Measurements from ENCODE around the gene PTPRK.

PTPRK gene

DNA sequence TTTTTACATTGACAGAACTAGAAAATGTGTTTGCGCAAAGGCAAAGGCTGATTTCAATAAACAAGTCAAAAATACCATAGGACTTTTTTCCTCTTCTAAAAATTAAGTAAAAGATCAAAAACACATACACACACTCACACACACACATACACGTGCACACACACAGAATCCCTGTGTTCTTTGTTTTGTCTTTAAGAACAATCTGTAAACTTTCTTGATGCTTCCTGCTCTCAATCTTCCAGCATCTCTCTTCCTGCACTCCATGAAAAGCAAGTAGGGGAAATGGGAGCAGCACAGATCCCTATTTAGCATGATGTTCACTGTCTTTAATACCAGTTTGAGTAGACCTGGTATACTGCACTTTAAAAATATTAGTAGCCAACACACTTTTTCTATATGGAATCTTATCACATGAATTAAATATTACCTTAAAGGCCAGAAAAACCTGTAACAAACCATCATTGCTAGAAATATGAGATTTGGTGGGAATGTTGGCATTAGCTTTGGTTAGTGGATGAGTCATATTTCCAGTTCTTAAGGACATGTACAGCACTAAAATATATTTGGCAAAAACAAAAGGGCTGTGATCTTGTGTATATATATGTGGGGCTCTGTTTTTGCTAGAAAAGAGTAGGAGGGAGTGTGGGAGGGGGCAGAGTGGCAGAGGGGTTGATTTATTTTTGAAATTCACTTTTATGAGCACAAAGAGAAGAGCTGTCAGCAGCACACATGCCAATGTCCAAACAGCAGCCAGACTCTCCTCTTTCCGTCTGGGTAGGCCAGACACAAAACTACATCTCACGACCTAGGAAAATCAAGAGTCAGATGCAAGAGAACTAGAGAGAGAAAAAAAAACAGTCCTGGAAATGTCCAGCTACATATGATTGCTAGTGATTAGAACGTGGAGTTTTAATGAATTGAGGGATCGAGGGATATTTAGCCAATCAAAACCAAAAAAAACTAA lies 4.6 kb downstream of the PTPRK start:
- DNase-seq (ENCODE audit: low spot score): peak; percentile 35

DNA sequence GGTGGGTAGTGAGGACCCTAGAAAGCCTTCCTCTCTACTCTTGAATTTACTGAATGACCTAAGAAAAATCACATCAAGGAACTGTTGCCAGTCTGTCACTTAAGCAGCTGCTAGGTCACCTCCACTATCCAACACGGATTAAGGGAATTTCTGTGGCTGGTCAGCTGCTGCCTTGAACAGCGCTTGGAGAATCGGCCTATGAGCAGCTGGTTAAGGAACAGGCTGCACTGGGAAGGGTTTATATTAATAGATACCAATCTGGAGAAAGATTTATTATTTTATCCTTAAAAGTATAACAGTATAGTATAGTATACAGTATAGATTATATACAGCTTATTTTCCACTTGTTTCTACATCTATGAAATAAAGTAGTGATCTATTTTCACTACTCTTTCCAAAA lies 6.5 kb downstream of the PTPRK start:
- DNase-seq (ENCODE audit: low spot score): no peak

DNA sequence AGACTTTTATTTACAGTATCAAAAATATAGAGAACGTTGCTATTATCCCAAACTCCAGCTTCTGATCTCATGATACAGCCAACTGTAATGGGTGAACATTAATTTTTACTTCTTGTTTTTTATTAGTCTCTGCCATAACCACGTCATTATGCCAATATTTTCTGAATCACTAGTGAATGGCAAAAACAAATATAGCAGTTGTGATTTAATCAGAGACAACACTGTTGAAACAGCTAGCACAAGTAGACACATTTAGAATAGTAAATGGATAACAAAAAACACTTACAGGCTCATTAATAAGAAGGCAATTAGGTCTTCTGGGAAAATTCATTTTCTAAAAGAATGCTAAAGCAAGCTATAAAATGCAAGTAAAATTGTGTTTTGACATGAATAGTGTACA lies 8.1 kb downstream of the PTPRK start:
- no peak for DNase-seq (ENCODE audit: low spot score)

DNA sequence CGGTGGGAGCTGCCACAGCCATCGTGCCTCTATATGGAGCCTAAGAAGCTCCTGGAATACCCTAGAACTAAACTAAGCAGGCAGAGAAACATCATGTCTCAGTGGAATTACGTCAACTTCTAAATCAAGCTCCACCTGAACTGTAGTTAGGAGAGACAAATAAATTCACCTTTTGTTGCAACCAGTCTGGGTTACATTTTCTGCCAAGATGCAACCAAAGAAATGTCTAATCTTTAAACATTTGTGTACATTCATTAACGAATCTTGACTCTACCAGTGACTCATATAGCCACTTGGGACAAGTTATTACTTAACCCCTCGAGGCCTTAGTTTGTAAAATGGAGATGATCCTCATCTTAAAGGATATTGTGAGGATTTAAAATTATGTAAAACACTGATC lies 8.9 kb downstream of the PTPRK start:
- DNase-seq (ENCODE audit: low spot score): no peak

DNA sequence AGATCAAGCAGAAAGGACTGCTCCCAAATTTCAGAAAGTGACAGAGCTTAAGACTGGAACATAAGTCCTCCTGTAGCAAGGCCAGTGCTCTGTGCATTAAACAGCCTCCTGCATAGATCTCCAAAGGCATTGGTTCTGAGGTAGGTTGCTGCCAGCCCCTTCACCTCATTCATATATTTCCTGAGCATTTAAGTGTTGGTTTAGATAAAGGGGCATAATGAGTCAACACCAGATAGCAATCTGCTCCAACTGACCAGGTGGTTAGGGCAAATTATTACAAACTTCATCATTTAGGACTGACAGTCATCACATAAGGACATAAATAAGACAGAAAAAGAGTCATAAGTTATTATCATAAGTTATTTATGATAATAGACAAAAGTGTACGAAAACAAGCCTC lies 10.7 kb downstream of the PTPRK start:
- no peak for DNase-seq (ENCODE audit: low spot score)

DNA sequence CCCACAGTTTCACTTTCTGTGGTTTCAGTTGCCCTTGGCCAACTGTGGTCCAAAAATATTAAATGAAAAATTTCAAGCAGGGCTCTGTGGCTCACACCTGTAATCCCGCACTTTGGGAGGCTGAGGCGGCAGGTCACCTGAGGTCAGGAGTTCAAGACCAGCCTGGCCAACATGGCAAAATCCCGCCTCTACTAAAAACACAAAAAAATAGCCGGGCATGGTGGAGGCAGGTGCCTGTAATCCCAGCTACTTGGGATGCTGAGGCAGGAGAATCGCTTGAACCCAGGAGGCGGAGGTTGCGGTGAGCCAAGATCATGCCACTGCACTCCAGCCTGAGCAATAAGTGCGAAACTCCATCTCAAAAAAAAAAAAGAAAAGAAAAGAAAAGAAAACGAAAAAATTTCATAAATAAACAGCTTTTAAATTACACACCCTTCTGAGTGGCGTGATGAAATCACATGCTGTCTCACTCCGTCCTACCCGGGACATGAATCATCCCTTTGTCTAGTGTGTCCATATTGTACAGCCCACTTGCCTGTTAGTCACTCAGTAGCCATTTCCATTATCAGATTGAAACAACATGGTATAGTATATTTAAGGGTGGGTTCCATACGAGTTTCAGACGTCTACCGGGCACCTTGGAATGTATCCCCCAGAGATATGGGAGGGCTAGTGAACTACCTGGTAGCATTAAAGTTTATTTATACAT lies 11.7 kb downstream of the PTPRK start:
- DNase-seq (ENCODE audit: low spot score): peak; percentile 72

DNA sequence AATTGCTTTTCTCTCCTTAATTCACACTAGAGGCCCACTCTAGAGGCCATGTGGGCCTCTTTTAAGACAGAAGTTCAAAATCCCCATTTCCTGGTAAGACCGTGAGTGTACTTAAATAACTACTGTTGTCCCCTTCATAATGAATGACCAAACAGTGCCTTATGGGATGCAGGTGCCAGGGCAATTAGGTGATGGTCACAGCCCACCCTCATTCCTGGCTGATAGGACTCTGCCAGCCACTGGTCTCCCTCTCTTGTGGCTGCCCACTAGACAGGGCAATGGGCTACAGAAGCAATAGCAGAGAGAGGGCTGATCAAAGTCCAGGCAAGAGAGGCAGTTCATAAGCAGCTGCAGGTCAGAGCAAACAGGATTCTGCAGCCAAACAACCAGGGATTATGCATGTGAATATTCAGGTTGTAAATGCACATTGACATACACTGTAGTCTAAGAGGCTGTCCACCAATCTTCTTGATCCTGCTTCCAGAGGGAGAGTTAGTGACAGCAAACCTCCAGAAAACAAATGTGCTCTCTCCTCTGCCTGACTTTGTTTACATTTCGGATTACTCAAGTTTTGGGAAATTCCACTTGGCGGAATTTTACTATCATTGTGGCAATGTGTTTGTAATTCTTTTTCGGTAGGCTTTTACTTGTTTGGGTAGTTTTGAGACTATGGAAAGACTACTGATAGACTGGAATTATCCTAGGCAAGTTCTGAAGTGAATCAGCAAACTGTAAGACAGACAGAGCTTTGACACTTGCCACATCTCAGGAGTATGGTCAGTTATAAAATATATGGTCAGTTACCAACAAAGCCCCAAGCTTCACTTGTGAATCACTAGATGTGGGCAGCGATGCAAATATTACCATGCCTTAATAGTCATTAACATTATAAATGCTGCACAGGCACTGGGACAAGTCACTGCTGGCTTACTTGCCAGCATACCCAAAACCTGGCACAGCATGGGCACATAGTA lies 12.8 kb downstream of the PTPRK start:
- peak; percentile 35 for DNase-seq (ENCODE audit: low spot score)

DNA sequence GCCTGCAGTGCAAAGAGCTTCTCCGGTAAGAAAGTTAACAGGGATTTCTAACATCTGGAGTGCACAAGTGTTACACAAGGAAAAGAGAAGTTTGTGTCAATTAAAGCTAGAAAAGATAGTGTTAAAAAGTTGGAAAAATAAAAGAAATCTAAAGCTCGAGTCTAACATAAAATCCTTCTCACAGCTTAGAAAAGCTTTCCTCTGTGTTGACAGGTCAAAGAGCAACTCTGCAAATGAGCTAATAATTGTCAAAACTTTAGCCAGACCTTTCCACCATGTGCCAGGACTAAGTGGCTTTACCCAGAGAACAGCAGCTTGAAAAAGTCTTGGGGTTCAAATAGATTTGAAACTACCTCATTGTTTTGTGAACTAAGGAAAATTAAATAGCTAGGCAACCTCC lies 14.8 kb downstream of the PTPRK start:
- DNase-seq (ENCODE audit: low spot score): no peak

DNA sequence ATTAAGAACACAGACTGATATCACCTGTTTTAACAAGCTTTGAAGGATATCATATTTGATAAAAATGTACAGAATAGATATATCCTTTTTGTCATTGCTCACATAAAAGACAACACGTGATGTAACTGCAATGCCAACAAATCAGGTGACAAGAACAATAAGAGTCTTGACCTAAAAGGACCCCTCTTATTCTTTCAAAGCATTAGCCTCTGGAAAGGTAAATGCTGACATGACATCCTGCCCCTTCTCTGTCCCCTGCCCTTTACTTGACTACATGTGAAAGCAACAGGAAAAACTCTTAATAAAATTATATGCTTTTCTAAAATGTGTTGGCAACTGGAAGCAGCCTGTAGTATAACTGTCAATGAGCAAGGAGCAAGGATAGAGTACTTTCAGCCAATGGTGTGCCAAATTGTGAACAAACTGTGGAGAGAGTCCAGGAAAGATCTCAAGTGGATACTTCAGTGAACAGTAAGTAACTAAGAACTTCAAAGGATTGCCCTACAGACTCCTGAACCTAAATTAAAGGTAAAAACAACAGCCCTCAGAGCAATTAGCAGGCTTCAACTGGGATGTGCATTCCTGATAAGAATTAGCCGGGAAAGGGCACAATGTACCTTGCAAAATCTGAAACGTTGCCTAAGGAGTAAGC lies 16.3 kb downstream of the PTPRK start:
- no peak for DNase-seq (ENCODE audit: low spot score)

DNA sequence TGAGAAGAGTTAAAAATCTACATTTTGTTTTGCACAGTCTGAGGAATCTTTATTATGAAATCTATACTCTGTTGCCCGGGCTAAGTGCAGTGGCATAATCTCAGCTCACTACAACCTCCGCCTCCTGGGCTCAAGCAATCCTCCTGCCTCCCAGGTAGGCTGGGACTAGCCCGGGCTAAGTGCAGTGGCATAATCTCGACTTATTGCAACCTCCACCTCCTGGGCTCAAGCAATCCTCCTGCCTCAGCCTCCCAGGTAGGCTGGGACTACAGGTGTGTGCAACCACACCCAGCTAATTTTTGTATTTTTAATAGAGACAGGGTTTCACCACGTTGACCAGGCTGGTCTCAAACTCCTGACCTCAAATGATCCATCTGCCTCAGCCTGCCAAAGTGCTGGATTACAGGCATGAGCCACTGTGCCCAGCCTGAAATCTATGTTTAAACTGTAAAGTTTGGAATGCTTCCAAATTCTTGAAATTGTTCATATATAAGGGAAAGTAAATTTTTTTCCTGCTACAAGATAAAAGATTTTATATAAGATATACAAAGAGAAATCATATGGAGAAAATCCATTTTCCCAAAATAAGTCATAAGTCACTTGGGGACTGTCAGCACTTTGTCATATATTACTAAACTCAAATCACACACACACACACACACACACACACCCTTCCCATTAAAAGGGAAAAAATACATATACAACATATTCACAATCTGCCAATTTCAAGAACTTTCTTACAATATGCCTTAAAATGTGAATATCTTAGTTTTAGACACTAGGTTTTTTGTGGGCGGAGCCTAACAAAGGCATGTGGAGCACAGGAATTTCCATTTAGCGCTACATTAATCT lies 19.4 kb downstream of the PTPRK start:
- no peak for DNase-seq (ENCODE audit: low spot score)

DNA sequence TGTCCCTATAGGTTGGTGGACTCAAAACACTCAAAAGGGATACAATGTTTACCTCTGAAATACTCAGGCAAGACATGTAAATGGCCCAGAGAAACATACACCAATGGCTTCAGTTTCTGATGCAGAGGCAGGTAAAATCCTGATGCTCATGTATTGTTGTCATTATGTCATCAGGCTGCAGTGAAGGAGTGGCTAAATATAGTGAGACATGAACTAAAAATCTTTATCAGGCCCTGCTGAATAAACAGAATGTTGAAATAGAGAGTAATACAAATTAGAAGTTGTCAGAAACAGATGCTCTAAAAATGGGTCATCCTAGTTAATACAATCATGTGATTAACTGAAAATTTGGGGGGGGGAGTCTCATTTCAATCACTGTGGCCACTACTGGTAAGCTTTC lies 20.4 kb downstream of the PTPRK start:
- peak; percentile 11 for DNase-seq (ENCODE audit: low spot score)

DNA sequence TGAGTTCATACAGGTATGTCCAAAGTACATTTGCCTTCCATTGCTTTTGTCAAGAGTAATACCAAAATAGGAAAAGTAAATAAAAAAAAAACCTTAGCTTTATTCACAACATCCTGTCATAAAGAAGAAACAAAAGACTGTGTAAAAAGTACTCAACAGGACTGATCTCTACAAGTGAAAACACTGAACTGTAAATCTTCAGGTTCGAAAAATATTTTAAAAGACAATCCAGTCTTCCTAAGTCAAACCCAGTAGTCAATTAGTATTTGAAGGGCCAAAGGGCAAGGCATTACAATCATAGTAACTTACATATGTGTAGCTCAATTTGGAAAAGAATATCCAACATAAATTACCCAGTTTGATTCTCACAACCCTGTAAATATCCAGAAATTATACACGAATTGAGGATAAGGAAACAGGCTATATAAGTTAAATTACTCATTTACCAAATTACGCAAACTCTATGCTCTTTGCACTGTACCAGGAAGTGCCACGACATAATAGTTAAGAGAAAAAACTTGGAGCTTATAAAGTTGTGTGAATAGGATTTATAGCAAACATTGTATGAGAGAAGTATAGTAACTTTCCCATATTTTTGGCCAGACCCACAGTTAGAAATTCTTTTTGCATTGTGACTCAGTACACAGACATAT lies 21.2 kb downstream of the PTPRK start:
- DNase-seq (ENCODE audit: low spot score): no peak

DNA sequence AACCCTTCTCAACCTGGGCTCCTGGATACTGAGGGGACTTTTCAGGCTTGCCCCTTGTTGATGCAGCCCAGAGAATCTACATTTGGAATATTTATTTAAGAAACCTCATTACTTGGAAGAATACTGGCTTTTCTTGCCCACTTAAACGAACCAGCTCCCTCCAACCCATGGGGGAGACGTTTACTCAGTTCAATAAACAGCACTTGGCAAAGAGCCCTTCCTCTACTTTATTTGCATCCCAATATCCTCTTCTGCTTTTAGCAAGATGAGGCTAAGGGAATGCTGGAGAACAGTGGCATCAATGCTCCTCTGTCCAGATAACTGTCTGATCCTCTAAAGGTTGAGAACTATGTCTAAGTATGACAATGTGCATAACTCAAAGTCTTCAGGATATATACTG lies 22.2 kb downstream of the PTPRK start:
- DNase-seq (ENCODE audit: low spot score): no peak

DNA sequence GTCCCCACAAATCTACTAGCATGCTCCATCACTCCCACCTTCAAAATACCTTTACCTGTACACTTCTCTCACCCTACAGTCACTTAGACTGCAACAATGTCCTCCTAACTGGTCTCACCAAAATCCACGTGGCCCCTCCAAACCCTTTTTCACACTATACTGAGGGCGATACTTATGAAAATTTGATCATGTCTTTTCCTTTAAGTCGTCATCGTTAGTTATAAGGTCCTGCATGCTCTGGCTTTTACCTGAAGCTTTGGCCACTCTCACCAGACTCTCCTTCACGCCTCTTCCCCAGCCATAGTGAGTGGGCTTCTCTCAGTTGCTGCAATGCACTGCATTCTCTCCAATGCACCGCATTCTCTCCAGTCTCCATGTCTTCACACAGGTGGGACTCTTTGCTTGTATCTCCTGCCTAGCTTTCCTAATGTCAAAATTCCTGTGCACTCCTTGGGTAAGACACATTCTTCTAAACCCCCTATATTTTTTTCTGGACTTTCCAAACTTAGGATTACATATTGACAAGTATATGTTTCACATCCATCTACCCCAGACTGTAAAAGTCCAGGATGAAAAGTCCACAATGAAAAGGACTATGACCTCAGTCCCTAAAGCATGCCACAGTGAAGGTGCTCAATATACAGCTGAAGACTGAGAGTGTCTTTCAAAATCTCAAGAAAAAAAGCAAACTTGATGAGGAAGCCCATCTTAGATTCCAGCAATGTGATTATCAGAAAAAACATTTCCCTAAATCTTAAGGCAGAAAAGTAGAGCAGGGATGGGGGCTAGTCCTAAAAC lies 24.7 kb downstream of the PTPRK start:
- no peak for DNase-seq (ENCODE audit: low spot score)

DNA sequence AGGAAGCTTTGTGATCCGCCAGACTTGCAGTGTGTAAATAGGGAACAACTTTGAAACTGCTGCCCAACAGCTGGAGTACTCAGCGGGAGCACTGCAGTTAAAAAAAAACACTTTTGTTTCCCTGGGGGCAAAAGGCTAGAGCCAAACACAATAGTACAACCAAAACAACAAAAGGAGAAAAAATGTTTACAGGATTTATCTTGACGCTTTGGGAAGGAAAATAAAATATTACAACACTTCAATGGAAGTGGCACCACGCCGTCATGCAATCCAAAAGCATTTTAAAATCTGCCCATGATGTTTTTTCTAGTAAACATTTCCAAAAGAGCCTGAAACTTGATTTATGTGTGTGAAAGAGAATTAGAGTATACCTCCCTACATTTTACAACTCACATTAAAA lies 26.0 kb downstream of the PTPRK start:
- DNase-seq (ENCODE audit: low spot score): no peak

DNA sequence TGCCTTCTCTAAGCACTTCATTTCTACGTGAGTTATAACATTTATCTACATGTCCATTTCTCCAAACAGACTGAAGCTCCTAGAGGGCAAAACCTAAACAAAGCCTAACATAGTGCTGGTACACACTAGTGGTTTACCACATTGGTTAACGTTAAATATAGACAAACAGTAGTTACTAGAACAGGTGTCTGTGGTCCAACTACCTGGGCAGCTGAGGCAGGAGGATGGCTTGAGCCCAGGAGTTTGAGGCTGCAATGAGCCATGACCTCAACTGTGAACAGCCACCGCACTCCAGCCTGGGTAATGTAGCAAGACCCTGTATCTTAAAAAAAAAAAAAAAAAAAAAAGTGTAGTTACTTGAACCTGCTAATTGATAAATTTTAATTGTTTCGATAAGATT lies 26.5 kb downstream of the PTPRK start:
- no peak for DNase-seq (ENCODE audit: low spot score)

DNA sequence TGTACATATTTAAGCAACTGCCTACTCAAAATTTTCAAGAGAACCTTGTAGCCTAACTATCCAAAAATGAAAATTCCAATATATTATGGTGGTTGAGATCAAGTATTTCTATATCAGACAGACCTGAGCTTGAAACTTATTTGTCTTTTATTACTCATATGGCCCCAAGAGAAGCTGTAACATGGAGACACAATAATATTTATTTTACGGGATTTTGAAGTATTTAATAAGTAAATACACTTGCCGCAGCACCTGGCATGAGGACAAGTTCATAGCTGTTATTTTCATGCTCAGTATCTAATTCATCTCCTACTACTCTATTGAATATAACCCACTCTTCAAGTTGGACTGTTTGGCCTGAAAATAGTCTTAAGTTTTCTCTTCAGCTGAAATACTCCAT lies 28.0 kb downstream of the PTPRK start:
- no peak for DNase-seq (ENCODE audit: low spot score)

DNA sequence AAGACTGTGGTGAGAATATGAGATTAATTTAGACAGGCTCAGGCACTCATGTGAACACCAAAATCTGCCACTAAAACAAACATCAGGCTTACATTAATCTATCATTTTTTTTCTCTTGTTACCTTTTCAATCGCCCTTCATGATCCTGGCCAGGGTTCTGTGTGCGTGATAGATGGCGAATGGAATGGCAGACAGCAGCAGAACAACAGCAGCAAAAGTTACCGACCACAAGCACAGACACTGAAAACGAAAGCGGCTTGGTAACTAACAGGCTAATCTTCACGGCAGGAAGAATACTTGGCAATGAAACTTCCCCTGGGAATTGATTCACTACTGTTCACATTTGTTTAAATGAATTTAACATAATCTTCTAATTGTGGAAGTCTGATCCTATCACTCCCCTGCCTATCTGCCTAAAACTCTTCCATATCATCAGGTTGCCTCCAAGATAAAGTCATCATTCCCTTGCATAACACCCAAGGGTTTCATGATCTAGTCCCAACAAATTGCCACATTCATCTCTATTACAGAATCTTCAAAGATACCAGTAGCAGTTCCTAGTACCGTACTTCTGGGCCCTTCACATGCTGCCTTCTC lies 28.7 kb downstream of the PTPRK start:
- peak; percentile 17 for DNase-seq (ENCODE audit: low spot score)

DNA sequence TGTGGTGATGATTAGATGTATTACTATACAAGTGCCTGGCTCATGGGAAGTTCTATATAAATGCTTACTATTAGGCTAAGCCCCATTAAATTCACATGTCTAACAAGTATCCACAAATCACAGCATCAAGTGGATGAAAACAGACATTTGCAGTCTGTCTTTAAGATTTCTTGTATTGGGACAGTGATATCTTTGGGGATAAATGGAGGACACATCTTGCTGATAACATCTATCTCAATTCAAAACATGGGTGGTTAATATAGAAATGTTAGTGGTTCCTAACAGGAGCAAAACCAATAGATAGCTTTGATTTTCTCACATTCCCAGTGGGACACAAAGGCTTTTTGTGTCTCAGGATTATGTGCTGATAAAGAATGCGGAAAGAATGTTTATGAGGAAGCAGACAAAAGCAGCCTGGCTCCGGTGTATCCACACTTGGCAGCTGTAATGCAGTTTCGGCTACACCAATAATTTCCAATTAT lies 29.3 kb downstream of the PTPRK start:
- no peak for DNase-seq (ENCODE audit: low spot score)

Data from AG08395 (cell line).